Psoas muscle (tissue), 8 donors: ENCODE data around the gene APOL5. TPM values are rescaled to one million over a fixed set of nuclear protein-coding genes. Genes with fewer than 3 reads are reported as not detected.

Source experiments
- ATAC-seq, 4 donors: fragments of 200-7000 bp; cut with Tn5 transposase; one replicate each; pipeline ENCODE4 v1.9.1; 2020; ENCODE audit warnings: moderate library complexity in 3 of 4, mild to moderate bottlenecking in 2 of 4
- DNase-seq, 2 donors: peaks; one replicate each; pipeline ENCODE4 v3.0.0-alpha.2; 2020
- H3K27ac ChIP-seq: fragments of 200-600 bp; one replicate; pipeline ENCODE4 v1.8.0; 2022
- H3K27me3 ChIP-seq, 3 donors: fragments of 200-600 bp in 1 of 3; one replicate each; pipeline versions ENCODE4 v1.6.1 to v1.8.0; 2013 to 2022; ENCODE audit warnings: low read length in 2 of 3, mild to moderate bottlenecking in 2 of 3, moderate library complexity in 1 of 3; ENCODE audit not compliant: insufficient read depth in 3 of 3
- H3K36me3 ChIP-seq, 2 donors: fragments of 200-600 bp in 1 of 2; one replicate each; pipeline versions ENCODE4 v1.6.1 to v1.8.0; 2013 to 2022; ENCODE audit warnings: low read depth in 1 of 2, mild to moderate bottlenecking in 1 of 2, moderate library complexity in 1 of 2; ENCODE audit not compliant: insufficient read depth in 1 of 2
- H3K4me1 ChIP-seq: fragments of 200-600 bp; one replicate; pipeline ENCODE4 v1.8.0; 2022
- H3K4me3 ChIP-seq: fragments of 200-600 bp; one replicate; pipeline ENCODE4 v1.8.0; 2022; ENCODE audit warnings: mild to moderate bottlenecking
- H3K9me3 ChIP-seq: fragments of 200-600 bp; one replicate; pipeline ENCODE4 v1.8.0; 2022
- CTCF ChIP-seq: fragments of 200-600 bp; IDR thresholded peaks from one replicate; pipeline ENCODE4 v1.8.0; 2022; ENCODE audit warnings: antibody characterized with exemption
- WGBS, 3 donors: extraction: QIAGEN DNeasy Blood & Tissue Kit; methylation state at CpG; one replicate each; pipeline versions ENCODE4 v1.1.6 to v1.1.7; 2013; 5-methylcytosine and 5-hydroxymethylcytosine counted together
- intact Hi-C, 2 donors: fragments of 100-400 bp; cut with DNase I; formaldehyde crosslinking; loops; one replicate each; pipeline versions ENCODE4 v1.11.0 to v1.14.2; 2022
- polyA plus RNA-seq, 3 donors: library from polyadenylated mRNA; stranded (reverse); fragments of 200-250 nt; gene quantifications; one replicate each; pipeline ENCODE4 v1.2.3, GENCODE V29; 2013
- total RNA-seq, 4 donors: library from RNA; stranded (reverse); fragmentation: NEBNext Ultra II Directional in 2 of 4; extraction: Animal tissue kit (Norgen Biotek cat#: 25700) in 2 of 4; gene quantifications; one replicate each; pipeline versions ENCODE4 v1.2.1 to v1.2.4, GENCODE V29; 2021 to 2023
- donor health status: healthy with polysubstance abuse.
- donor health status: DM: no; HTN: no; CAD: no; lungs with moderate emphysema.
- donor health status: Bipolar disorder and iron deficiency.
- donor health status: healthy.
- donor health status: DM: yes; HTN: yes; CAD: no.
- donor health status: DM: no; HTN: no; CAD: no.
- donor health status: DM: no; HTN: no; CAD: no.
- donor health status: DM: yes; HTN: yes; CAD: no.

Gene APOL5
- total and polyA plus RNA-seq, 7 donors, result 0.04 to 0.45 (median 0.10) TPM; not detected in 3

GRCh38 chr22:35705141-35705540 is 12.5 kb upstream of the APOL5 start:
- no peaks in the 10 kb centered on the region for H3K36me3 ChIP-seq
- H3K4me1 ChIP-seq, result no peaks in the 10 kb centered on the region
- H3K9me3 ChIP-seq, result no peaks in the 10 kb centered on the region
- H3K27ac ChIP-seq, result no peak overlapping the region
- no peak for DNase-seq
- no peak for ATAC-seq
- intact Hi-C loops, result no loop called here
- H3K27me3 ChIP-seq, result peaks cover 0 to 2% (median 0%) of the 10 kb centered on the region in 3 donors
- WGBS, 3 donors, result 92 to 94% (median 94%) methylated on average over 3 of the region's 3 CpGs
- H3K4me3 ChIP-seq, result no peak overlapping the region
- no peak for TF ChIP-seq CTCF

DNA sequence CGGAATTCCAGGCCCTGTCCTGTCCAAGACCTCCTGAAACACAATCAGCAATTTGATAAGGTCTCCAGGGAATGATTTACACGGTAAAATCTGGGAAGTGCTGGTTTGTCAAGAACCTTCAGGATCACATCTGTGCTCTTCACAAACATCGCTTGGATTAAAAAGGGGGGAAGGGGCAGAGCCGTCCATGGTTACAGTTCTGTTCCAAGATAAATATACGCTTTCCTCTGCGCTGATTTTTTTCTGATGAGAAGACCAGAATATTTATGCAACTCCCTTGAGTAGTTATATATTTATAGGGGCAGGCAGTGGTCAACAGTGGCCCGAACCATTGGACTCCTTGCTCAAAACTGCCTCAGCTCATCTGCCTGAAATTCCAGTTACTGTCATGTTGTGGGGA is 9.2 kb upstream of the APOL5 start:
- peaks cover 0 to 2% (median 0%) of the 10 kb centered on the region in 3 donors for H3K27me3 ChIP-seq
- no peak overlapping the region for H3K4me3 ChIP-seq
- H3K36me3 ChIP-seq, result no peaks in the 10 kb centered on the region
- TF ChIP-seq CTCF, result no peak
- 40 to 49% (median 45%) methylated on average over 7 of the region's 7 CpGs for WGBS, 3 donors
- H3K9me3 ChIP-seq, result no peaks in the 10 kb centered on the region
- ATAC-seq (no peak), DNase-seq (no peak)
- no peak overlapping the region for H3K27ac ChIP-seq
- intact Hi-C loops, result no loop called here
- no peaks in the 10 kb centered on the region for H3K4me1 ChIP-seq

DNA sequence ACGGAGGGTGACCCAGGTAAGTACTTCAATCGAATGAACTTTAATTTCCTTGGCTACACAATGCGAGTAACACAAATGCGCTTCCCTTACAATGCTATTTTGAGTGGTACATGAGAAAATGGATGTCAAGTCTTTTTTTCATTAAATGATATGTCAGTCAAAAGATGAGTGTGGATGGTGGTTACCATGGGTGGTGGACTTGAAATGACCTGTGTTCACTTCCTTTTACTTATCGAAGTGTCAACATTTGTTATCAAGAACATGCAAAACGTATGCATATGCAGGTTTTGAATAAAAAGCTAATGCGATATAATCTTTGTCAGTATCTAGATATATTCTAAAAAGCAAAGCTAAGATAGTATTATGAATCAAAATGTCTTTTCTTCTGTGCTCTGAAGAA is 8.8 kb upstream of the APOL5 start:
- no peaks in the 10 kb centered on the region for H3K9me3 ChIP-seq
- intact Hi-C loops, result no loop called here
- no peak for DNase-seq
- 83 to 85% (median 85%) methylated on average over 7 of the region's 7 CpGs for WGBS, 3 donors
- H3K4me1 ChIP-seq, result no peaks in the 10 kb centered on the region
- TF ChIP-seq CTCF, result no peak
- no peak overlapping the region for H3K27ac ChIP-seq
- H3K27me3 ChIP-seq, result peaks cover 0 to 2% (median 0%) of the 10 kb centered on the region in 3 donors
- H3K4me3 ChIP-seq, result no peak overlapping the region
- H3K36me3 ChIP-seq, result no peaks in the 10 kb centered on the region
- ATAC-seq, result no peak

DNA sequence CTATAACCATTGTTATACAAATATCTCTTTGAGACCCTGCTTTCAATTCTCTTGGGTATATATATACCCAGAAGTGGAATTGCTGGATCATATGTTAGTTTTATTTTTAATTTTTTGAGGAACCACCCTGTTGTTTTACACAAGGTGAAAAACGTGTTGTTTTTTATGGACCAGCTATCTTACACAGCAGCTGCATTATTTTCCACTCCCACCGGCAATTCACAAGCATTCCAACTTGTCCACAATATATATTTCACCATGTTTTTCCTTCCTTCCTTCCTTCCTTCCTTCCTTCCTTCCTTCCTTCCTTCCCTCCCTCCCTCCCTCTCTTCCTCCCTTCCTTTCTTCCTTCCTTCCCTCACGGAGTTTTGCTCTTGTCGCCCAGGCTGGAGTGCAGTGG is 6.3 kb upstream of the APOL5 start:
- no peak for ATAC-seq
- Histone ChIP-seq H3K27ac (no peak overlapping the region), H3K4me3 (no peak overlapping the region), H3K27me3 (no peaks in the 10 kb centered on the region), H3K36me3 (no peaks in the 10 kb centered on the region), H3K4me1 (no peaks in the 10 kb centered on the region), H3K9me3 (no peaks in the 10 kb centered on the region)
- 66 to 83% (median 72%) methylated on average over 4 of the region's 4 CpGs for WGBS, 3 donors
- no peak for DNase-seq
- intact Hi-C loops, result no loop called here
- TF ChIP-seq CTCF, result no peak

GRCh38 chr22:35712672-35713071 is 5.0 kb upstream of the APOL5 start:
- no peak for TF ChIP-seq CTCF
- intact Hi-C loops, result no loop called here
- H3K27ac ChIP-seq, result no peak overlapping the region
- H3K36me3 ChIP-seq, result no peaks in the 10 kb centered on the region
- DNase-seq (no peak), ATAC-seq (no peak)
- WGBS, 3 donors, result 90 to 94% (median 93%) methylated on average over 2 of the region's 2 CpGs
- H3K4me3 ChIP-seq, result no peak overlapping the region
- no peaks in the 10 kb centered on the region for H3K9me3 ChIP-seq
- no peaks in the 10 kb centered on the region for H3K27me3 ChIP-seq
- no peaks in the 10 kb centered on the region for H3K4me1 ChIP-seq
